ENCODE measurements around the gene ST6GALNAC5.
"Not testable (repeated sequence)": the region's sequence is repeated elsewhere in the genome, so short reads cannot be mapped to it uniquely, and the experiment has no call there.

ST6GALNAC5 gene

GRCh38 chr1:76867342-76868130 lies at the start of gene ST6GALNAC5:
Gene ST6GALNAC5 (plus strand): TSS chr1:76867480.
- DNase-seq: no peak

GRCh38 chr1:76820028-76820427 lies 47.3 kb upstream of the ST6GALNAC5 start:
- DNase-seq: no peak

DNA sequence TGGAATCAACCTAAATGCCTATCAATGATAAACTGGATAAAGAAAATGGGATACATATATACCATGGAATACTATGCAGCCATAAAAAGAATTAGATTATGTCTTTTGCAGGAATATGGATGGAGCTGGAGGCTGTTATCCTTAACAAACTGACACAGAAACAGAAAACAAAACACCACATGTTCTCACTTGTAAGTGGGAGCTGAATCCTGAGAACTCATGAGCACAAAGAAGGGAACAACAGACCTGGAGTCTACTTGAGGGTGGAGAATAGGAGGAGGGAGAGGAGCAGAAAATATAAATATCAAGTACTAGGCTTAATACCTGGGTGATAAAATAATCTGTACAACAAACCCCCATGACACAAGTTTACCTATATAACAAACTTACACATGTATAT lies 44.3 kb upstream of the ST6GALNAC5 start:
- not testable (repeated sequence) for DNase-seq

DNA sequence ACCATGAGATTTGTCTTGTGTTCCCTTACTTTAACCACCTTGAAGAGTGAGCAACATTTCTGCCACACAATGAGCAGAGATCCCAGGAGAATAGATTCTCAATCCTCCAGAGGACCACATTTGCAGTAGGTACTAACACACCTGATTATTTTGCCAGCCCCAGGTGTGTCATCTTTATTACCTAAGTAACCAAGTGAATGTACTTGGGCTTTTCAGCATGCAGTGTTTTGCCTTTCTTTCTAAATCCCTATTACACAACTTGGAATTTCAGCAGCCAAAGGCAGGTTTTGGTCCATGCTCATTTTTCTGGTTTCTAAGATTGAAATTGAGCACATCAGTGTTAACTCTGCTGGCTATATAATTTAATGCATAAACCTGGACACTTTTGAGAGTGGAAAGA lies 43.2 kb upstream of the ST6GALNAC5 start:
- no peak for DNase-seq

GRCh38 chr1:76826072-76826845 lies 41.0 kb upstream of the ST6GALNAC5 start:
- DNase-seq: no peak

DNA sequence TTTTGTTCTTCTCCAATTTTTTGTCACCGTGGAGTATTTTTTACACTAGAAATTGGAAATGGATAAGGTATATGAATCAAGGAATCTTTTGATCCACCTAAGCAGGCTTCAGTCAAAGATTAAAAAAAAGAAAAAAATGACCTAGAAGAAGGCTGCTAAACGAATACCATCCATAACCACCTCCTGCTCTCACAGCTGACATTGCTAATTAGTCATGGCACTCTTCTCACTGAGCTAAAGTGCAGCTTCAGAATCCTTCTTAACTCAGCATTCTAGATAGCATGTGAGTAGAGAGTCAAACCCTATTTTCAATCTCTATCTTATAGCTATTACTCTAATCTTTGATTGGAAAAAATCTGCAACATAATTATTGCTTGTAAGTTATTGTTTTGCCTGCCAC lies 40.2 kb upstream of the ST6GALNAC5 start:
- DNase-seq: no peak

DNA sequence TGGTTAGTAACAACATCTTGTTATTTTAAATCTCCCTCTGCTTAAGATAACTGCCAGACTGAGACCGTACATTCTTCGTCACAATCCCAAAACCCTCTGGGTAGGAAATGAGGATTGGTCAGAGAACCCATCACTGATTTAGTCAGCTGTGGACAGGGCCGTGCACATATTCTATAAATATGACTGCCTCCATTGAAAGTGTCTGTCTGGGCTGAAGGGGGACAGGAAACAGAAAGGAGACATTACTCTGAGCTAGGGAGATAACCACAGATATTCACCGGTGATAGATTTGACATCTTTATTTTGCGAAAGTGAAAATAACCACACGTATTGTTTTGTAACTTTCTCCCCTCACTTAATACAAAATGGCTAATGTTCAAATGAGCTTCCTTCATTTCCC lies 36.9 kb upstream of the ST6GALNAC5 start:
- no peak for DNase-seq

- no peak for DNase-seq
Observed at GRCh38 chr1:76832521-76832920, 34.8 kb upstream of the ST6GALNAC5 start.

- DNase-seq: no peak
Observed at GRCh38 chr1:76833151-76833550, 34.1 kb upstream of the ST6GALNAC5 start.

DNA sequence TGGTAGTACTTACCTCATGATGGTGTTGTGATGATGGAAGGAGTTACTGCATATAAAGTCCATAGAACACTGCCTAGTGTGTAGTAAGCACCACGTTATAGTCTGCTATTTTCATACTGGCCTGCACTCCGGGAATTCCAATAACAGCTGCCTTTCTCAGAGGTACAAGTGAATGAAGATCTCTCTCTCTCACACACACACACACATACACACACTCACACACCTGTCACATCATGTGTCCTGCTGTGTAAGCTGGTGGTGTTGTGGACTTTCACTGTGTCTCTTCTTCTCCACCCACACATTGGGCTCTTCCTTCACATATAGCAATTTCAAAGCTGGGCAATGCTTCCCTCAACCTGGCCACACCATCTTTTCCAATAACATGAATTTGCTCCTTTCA lies 33.4 kb upstream of the ST6GALNAC5 start:
- DNase-seq: no peak

DNA sequence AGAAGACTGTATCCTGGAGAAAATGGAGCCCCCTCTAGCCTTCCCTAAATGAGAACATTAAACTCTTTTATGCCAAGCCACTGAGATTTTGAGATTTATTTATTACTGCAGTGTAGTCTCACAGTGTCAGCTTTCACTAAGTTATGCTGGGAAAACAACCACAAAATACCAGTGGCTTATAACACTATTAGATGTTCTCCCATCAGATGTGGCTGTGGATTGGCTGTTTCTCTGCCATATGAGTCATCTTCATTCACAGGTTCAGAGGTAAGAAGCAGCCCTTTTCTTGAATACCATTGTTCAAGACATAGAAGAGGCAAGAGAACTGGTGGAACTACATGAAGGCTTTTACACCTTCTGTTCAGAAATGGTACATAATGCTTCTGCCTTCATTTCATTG lies 32.1 kb upstream of the ST6GALNAC5 start:
- no peak for DNase-seq

DNA sequence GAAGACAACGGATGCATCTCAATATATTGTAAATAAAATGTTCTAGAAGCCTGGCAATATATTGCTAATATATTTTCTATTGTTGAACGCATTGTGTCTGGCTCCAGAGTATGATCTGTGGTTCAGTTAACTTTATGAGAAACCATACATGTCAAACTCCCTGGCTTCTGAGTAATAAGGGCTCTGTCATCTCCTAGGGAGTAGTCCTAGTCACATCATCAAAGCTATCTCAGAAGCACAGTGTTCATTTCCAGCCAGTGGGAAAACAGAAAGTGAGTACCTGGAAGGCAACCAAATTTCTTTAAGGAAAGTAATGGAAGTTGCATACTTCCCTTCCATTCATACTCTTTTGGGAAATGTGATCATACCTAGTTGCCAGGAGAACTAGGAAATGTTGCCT lies 27.0 kb upstream of the ST6GALNAC5 start:
- DNase-seq: no peak

GRCh38 chr1:76841460-76841859 lies 25.8 kb upstream of the ST6GALNAC5 start:
- DNase-seq: no peak

DNA sequence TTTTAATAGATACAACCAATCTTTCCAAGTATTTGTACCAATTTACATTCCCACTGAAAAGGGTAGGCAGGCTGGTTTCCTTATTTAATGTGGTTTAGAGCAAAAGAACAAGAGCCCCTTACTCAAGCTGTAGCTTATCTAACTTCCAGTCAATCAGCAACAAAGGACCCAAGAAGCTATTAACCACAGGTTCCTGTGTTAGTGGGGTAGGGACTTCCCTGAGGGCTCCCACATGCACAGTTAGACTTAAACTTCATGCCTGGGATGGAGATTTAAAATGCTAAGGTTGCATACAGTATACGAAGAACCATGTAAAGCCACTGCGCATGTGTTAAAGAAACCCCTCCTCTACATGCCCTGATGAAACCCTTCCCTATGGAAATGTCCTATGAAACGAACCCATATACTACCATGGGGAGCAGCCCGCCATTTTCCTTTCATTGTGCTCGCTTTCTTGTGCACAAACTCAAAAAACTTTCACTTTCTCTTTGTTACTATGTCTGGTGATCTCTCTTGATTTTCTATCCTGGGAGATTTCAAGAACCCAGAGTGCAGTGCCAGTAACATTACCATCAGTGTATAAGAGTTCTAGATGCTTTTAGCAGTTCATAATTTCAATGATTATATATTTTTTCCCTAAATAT lies 23.3 kb upstream of the ST6GALNAC5 start:
- DNase-seq: no peak

- DNase-seq: no peak
Observed at GRCh38 chr1:76854255-76854654, 13.0 kb upstream of the ST6GALNAC5 start.

- no peak for DNase-seq
Observed at GRCh38 chr1:76856104-76856503, 11.2 kb upstream of the ST6GALNAC5 start.

GRCh38 chr1:76857138-76857537 lies 10.1 kb upstream of the ST6GALNAC5 start:
- DNase-seq: no peak

DNA sequence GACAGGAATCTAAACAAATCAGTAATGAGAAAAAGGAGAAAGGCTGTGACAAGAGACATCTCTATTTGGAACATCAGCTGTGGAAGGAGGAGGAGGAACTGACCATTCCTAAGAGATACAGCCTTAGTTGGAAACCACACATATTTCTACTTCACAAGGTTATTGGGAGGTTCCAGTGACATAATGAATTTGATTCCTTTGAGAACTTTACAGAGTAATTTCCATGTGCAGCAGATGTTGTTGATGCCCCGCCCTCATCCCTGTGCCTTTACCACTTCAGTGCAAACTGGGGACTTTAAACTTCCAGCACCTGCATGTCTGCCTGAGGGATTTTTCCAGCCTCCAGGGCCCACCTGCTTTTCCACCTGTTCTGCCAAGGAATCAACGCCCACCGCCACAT lies 9.3 kb upstream of the ST6GALNAC5 start:
- DNase-seq: no peak

- no peak for DNase-seq
Observed at GRCh38 chr1:76861149-76861548, 6.1 kb upstream of the ST6GALNAC5 start.

GRCh38 chr1:76862447-76862846 lies 4.8 kb upstream of the ST6GALNAC5 start:
- DNase-seq: no peak

- DNase-seq: no peak
Observed at GRCh38 chr1:76864383-76864782, 2.9 kb upstream of the ST6GALNAC5 start.

- no peak for DNase-seq
Observed at GRCh38 chr1:76865696-76866286, 1.5 kb upstream of the ST6GALNAC5 start.

GRCh38 chr1:76866566-76866965 lies 714 bp upstream of the ST6GALNAC5 start:
- no peak for DNase-seq
